Measurements from ENCODE around the gene TTC34.

The TTC34 gene

DNA sequence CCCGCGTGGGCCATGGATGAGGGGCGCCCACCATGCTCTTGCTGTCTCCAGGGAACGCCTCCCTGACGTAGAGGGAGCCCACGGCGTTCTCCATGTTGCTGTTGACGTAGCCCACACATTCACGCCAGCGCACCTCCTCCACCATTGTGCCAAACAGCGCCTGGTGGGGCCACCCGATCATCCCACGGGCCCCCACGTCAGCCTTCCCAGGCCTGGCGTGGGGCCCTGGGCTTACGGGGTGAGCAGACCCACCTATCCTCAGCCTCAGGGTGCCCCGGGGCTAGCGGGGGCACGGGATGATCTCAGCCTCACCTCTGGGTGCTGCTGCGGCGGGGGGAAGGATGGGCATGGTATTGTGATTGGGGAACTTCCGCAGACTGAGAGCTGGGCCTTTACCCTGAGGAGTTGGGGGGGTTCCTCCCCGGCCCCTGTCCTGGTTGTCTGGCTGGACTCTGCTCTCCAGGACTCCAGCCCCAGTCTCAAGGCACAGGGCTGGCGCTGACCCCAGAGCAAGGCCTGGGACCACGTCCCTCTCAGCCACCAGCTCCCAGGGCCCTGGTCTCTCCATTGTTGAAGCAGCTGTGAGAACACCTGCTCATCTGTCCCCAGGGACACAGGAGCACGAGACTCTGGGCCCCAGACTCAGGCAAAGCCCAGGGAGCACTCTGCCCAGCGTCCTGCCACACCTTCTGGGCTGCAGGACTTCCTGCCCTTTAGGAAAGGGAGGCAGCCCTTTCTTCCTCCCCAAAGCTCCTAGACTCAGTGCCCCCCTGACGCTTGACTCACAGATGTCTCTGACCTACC is 204.8 kb downstream of the TTC34 start:
- H3K4me3 ChIP-seq (ENCODE audit: low read depth, low read length), result no peak overlapping the region
- TF ChIP-seq, protein P1, sequence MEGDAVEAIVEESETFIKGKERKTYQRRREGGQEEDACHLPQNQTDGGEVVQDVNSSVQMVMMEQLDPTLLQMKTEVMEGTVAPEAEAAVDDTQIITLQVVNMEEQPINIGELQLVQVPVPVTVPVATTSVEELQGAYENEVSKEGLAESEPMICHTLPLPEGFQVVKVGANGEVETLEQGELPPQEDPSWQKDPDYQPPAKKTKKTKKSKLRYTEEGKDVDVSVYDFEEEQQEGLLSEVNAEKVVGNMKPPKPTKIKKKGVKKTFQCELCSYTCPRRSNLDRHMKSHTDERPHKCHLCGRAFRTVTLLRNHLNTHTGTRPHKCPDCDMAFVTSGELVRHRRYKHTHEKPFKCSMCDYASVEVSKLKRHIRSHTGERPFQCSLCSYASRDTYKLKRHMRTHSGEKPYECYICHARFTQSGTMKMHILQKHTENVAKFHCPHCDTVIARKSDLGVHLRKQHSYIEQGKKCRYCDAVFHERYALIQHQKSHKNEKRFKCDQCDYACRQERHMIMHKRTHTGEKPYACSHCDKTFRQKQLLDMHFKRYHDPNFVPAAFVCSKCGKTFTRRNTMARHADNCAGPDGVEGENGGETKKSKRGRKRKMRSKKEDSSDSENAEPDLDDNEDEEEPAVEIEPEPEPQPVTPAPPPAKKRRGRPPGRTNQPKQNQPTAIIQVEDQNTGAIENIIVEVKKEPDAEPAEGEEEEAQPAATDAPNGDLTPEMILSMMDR (IDR thresholded peaks at IDR 0.05; ENCODE audit: low read depth, low read length), result no peak

DNA sequence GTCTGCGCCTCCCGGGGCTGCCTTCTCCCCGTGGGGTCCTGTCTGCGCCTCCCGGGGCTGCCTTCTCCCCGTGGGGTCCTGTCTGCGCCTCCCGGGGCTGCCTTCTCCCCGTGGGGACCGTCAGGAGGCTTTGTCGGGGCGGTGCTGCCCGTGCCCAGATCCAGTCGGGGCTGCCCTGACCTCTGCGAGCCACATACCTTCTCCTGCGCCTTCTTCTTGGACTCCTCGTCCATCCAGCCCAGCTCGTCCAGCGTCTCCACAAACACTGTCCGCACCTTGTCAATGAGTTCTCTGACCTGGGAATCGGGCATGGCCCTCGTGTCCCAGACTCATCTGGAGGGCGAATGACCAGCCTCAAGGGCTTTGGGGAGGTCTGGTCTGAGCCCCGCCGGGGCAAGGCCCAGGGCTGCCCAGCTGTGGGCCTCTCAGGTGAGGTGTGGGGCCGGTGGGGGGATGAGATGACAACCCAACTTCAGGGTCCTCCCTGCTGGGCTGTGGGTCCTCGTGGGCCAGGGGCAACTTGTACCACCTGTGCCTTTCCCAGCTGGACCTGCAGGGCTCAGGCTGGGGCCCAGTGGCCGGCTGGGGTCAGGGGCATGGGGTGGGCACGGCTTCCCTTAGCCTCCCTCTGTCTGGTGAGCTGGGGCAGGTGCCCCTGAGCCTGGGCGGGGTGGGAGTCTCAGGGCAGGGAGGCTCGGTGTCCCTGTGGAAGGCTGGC is 205.5 kb downstream of the TTC34 start:
- H3K4me3 ChIP-seq (ENCODE audit: low read depth, low read length), result no peak overlapping the region
- TF ChIP-seq, protein P1 (IDR thresholded peaks at IDR 0.05; ENCODE audit: low read depth, low read length), result no peak

DNA sequence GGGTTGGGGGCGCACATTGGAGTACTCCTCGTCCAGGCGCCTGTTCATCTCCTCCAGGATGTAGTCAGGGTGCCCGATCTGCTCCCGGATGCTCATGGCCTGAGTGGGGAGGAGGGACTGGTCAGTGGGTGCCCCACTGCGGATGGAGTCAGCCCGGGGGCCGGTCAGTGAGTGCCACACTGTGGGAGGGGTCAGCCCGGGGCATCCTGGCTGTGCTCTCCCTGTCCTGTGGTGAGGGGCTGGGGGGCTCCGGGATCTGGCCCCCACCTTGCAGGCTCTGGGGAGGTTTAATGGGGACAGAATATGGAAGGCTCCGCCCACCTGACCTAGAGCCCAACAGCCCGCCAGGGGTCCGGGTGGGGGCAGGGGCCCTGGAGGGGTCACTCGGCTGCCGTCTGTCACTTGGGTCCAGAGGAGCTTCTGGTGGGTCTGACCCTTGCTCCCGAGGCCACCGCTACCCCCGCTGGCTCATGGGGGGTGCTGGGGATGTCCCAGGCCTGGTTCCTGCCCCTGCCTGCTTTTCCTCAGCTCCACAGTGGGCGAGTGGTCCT is 206.2 kb downstream of the TTC34 start:
- TF ChIP-seq, protein P1 (IDR thresholded peaks at IDR 0.05; ENCODE audit: low read depth, low read length), result no peak
- H3K4me3 ChIP-seq (ENCODE audit: low read depth, low read length), result no peak overlapping the region

DNA sequence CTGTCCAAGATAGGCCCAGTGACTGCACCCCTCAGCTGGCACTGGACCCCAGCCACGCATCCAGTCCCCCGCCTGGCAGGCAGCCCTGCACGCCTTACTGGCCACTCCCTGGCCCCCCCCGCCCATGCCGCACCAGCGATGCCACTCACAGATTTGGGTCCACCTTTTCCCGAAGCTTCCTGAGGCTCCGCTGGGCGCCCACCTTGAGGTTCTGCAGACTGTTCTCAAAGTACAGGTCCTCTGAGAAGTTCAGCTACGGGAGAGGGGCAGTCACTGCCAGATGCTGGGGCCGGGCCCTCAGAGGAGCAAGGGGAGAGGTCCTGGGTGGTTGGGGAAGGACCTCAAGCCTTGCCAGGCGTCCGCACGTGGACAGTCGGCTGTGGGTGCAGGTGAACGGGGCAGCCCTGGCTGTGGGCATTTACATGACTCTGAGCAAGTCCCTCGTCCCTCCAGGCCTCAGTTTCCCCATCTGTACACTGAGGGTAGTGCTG is 206.8 kb downstream of the TTC34 start:
- no peak overlapping the region for H3K4me3 ChIP-seq (ENCODE audit: low read depth, low read length)
- TF ChIP-seq, protein P1 (IDR thresholded peaks at IDR 0.05; ENCODE audit: low read depth, low read length), result no peak

DNA sequence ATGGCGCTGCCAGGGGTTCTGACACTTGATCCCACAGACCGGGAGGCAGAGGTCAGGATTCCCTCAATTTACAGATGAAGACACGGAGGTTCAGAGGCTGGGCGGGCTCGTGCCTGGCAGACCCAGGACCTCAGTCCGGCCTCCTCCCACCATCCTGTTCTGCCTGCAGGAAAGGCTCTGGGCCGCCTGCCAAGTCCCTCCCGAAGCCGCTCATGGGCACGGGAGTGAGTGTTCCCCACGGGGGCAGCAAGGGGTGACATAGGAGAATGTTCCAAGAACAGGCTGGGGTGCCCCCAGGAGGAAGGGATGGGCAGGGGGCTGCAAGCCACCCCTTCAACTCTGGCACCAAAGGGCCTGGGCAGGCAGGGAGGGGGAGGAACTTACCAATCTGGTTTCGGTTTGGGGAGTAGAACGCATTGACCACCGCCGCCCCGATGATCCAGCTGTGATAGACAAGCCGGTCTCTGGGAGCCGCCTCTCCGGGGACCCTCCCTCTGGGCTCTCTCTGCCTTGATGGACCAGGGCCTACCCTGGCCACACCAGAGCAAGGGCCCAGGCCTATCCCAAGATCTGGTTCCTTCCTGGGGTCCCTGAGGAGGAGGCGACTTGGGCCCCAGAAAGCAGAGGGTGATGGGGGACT is 207.4 kb downstream of the TTC34 start:
- H3K4me3 ChIP-seq (ENCODE audit: low read depth, low read length), result no peak overlapping the region
- TF ChIP-seq, protein P1 (IDR thresholded peaks at IDR 0.05; ENCODE audit: low read depth, low read length), result no peak

DNA sequence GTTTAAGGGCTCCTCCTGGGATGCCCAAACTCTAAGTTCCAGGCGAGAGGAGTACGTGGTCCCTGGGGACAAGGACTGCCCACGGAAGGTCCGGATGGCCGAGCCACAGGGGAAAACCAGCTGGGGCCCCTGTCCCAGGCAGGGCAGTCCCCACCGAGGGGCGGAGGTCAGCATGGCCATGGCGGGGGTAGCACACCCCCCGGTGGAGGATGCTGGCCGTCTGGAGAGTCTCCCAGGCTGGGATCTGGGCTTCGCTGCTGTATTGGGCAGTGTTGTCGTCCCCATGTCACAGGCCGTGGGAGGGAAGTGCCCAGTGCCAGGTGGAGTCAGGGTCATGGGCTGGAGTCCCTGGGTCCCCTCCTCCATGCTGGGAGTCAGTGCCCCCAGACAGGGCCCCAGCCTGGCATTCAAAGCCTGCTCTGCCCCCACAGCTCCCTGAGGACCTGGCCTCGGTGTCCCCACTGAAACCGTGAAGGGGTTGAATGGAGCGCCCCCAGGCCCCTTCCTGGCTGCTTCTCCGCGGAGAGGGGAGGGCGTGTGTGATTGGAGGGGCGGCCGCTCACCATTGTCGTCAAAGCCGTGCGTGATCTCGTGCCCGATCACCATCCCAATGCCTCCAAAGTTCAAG is 208.1 kb downstream of the TTC34 start:
- H3K4me3 ChIP-seq (ENCODE audit: low read depth, low read length), result no peak overlapping the region

More for the DNA sequence above, 208.1 kb downstream of the TTC34 start:
- TF ChIP-seq, protein P1 (IDR thresholded peaks at IDR 0.05; ENCODE audit: low read depth, low read length), result no peak
